ENCODE data around the gene CNGB1. TPM values are rescaled to one million over a fixed set of nuclear protein-coding genes. Genes with fewer than 3 reads are reported as not detected.

CNGB1 gene
- polyA plus RNA-seq, 1 donor from 2014 or later: 20.7 TPM

GRCh38 chr16:57915267-57915666 lies 55.7 kb downstream of the CNGB1 start:
- H3K9me2 ChIP-seq (ENCODE audit: insufficient read depth, low read length): no peaks in the 10 kb centered on the region
- H3K27me3 ChIP-seq (ENCODE audit: insufficient read depth, low read depth, low read length): no peaks in the 10 kb centered on the region
- no peaks in the 10 kb centered on the region for H3K79me2 ChIP-seq (replicated peaks; ENCODE audit: insufficient read depth, low read length)
- H4K20me1 ChIP-seq (ENCODE audit: insufficient read depth): no peaks in the 10 kb centered on the region
- H3K9ac ChIP-seq (ENCODE audit: low read length): no peak overlapping the region
- H3K4me2 ChIP-seq (ENCODE audit: low read length): no peak overlapping the region
- H3F3A ChIP-seq (ENCODE audit: insufficient read depth, low read length, poor library complexity, severe bottlenecking): no peaks in the 10 kb centered on the region
- no peak overlapping the region for H3K27ac ChIP-seq (ENCODE audit: low read length)
- TF ChIP-seq TAF1 (IDR thresholded peaks at IDR 0.05; ENCODE audit: low read depth) (no peak), EP300 (conservative IDR thresholded peaks at IDR 0.05; ENCODE audit: poor library complexity, severe bottlenecking) (no peak), MXI1 (conservative IDR thresholded peaks at IDR 0.05; ENCODE audit: poor library complexity, severe bottlenecking) (no peak), RAD21 (conservative IDR thresholded peaks at IDR 0.05) (no peak), SMC3 (conservative IDR thresholded peaks at IDR 0.05; ENCODE audit: poor library complexity) (no peak), EZH2 (IDR thresholded peaks at IDR 0.05; ENCODE audit: borderline replicate concordance, insufficient read depth, low read length, poor library complexity, severe bottlenecking) (no peak), CTCF (IDR thresholded peaks at IDR 0.05; ENCODE audit: poor library complexity, severe bottlenecking) (no peak), REST (IDR thresholded peaks at IDR 0.05; ENCODE audit: borderline replicate concordance) (no peak), POLR2AphosphoS5 (IDR thresholded peaks at IDR 0.05) (no peak)
- H3K4me3 ChIP-seq (ENCODE audit: low read length): no peak overlapping the region
- H2AFZ ChIP-seq (ENCODE audit: low read depth, low read length): no peak overlapping the region
- H3K9me3 ChIP-seq (ENCODE audit: low read length): no peaks in the 10 kb centered on the region
- H3K36me3 ChIP-seq (ENCODE audit: insufficient read depth, low read length): no peaks in the 10 kb centered on the region

- Histone ChIP-seq H3K27me3 (ENCODE audit: insufficient read depth, low read depth, low read length) (no peaks in the 10 kb centered on the region), H3K9ac (ENCODE audit: low read length) (no peak overlapping the region), H3K36me3 (ENCODE audit: insufficient read depth, low read length) (no peaks in the 10 kb centered on the region), H4K20me1 (ENCODE audit: insufficient read depth) (no peaks in the 10 kb centered on the region), H3K27ac (ENCODE audit: low read length) (no peak overlapping the region), H3K79me2 (replicated peaks; ENCODE audit: insufficient read depth, low read length) (no peaks in the 10 kb centered on the region), H3K9me2 (ENCODE audit: insufficient read depth, low read length) (no peaks in the 10 kb centered on the region), H3K9me3 (ENCODE audit: low read length) (no peaks in the 10 kb centered on the region), H3K4me2 (ENCODE audit: low read length) (no peak overlapping the region), H3K4me3 (ENCODE audit: low read length) (no peak overlapping the region), H2AFZ (ENCODE audit: low read depth, low read length) (no peak overlapping the region), H3F3A (ENCODE audit: insufficient read depth, low read length, poor library complexity, severe bottlenecking) (no peaks in the 10 kb centered on the region)
- no peak for TF ChIP-seq MXI1 (conservative IDR thresholded peaks at IDR 0.05; ENCODE audit: poor library complexity, severe bottlenecking)
- TF ChIP-seq SMC3 (conservative IDR thresholded peaks at IDR 0.05; ENCODE audit: poor library complexity): no peak
- no peak for TF ChIP-seq RAD21 (conservative IDR thresholded peaks at IDR 0.05)
- no peak for TF ChIP-seq POLR2AphosphoS5 (IDR thresholded peaks at IDR 0.05)
- no peak for TF ChIP-seq EP300 (conservative IDR thresholded peaks at IDR 0.05; ENCODE audit: poor library complexity, severe bottlenecking)
- TF ChIP-seq TAF1 (IDR thresholded peaks at IDR 0.05; ENCODE audit: low read depth): no peak
- no peak for TF ChIP-seq CTCF (IDR thresholded peaks at IDR 0.05; ENCODE audit: poor library complexity, severe bottlenecking)
- no peak for TF ChIP-seq EZH2 (IDR thresholded peaks at IDR 0.05; ENCODE audit: borderline replicate concordance, insufficient read depth, low read length, poor library complexity, severe bottlenecking)
- TF ChIP-seq REST (IDR thresholded peaks at IDR 0.05; ENCODE audit: borderline replicate concordance): no peak
These were observed 56.4 kb downstream of the CNGB1 start for GRCh38 chr16:57914244-57915173.

Measured in neural cell (in vitro differentiated cells).